HepG2 (cell line): ENCODE data around the gene ABTB2. TPM values are rescaled to one million over a fixed set of nuclear protein-coding genes. Genes with fewer than 3 reads are reported as not detected.

ENCODE experiments used
- ATAC-seq: fragments of 200-7000 bp; cut with Tn5 transposase; 3 replicates; pipeline ENCODE4 v1.9.1; 2020; ENCODE audit warnings: mild to moderate bottlenecking, moderate library complexity
- BruUV-seq: library from RNA; stranded (reverse); fragments of 400-500 nt; replicated peaks from 2 replicates; lab custom pipeline; 2021; lab: Mats Ljungman, UMichigan
- CTCF ChIA-PET: fragments of 300-600 bp; formaldehyde crosslinking; extraction: SDS; loops from one replicate; lab custom pipeline; 2021; ENCODE audit warnings: low total read pairs, inconsistent platforms, low intra/inter-chr PET ratio; lab: Yijun Ruan, JAX
- POLR2A ChIA-PET: fragments of 350-600 bp; sonication (Branson Sonifier 250); formaldehyde crosslinking; loops from one replicate; lab custom pipeline; 2020; ENCODE audit warnings: antibody characterized with exemption, inconsistent platforms; lab: Yijun Ruan, JAX
- DNase-seq: peaks from one replicate; pipeline ENCODE4 v3.0.0-alpha.2; 2015; ENCODE audit warnings: low spot score
- FAIRE-seq: peaks from 3 replicates; lab custom pipeline; 2011; peaks lifted over from hg19 to GRCh38; lab: Jason Lieb, UNC
- H2AFZ ChIP-seq: one replicate; pipeline ENCODE4 v1.6.1; 2011; ENCODE audit warnings: low read length, inconsistent platforms
- H3K27ac ChIP-seq: fragments of 300-600 bp; 3 replicates; pipeline ENCODE4 v1.8.0; 2011; ENCODE audit warnings: mixed run types, mild to moderate bottlenecking, mixed read lengths, low read length, inconsistent platforms; ENCODE audit not compliant: insufficient read depth; ENCODE audit errors: extremely low read length
- H3K27me3 ChIP-seq, 2 experiments: fragments of 200-600 bp in 1 of 2; 2 replicates in 1 of 2; 3 replicates in 1 of 2; pipeline versions ENCODE4 v1.6.0 to v1.8.0; 2011; ENCODE audit warnings: low read length in 2 of 2, mild to moderate bottlenecking in 2 of 2, moderate library complexity in 2 of 2, inconsistent platforms in 1 of 2; ENCODE audit not compliant: insufficient read depth in 2 of 2, control insufficient read depth in 1 of 2
- H3K36me3 ChIP-seq, 2 experiments: fragments of 200-600 bp in 1 of 2; replicated peaks in 1 of 2; 2 replicates in 1 of 2; 3 replicates in 1 of 2; pipeline versions ENCODE4 v1.5.1 to v1.8.0; 2011; ENCODE audit warnings: low read length in 2 of 2, inconsistent platforms in 1 of 2; ENCODE audit not compliant: insufficient read depth in 2 of 2, control insufficient read depth in 1 of 2
- H3K4me1 ChIP-seq: 2 replicates; pipeline ENCODE4 v1.5.1; 2012; ENCODE audit warnings: low read length, inconsistent platforms; ENCODE audit not compliant: insufficient read depth
- H3K4me2 ChIP-seq: 2 replicates; pipeline ENCODE4 v1.6.0; 2011; ENCODE audit warnings: low read depth, low read length, inconsistent platforms
- H3K4me3 ChIP-seq, 3 experiments: fragments of 200-600 bp in 1 of 3; sonication (generic), shearing (Covaris generic) in 1 of 3; replicated peaks in 1 of 3; 2 replicates each; pipeline ENCODE4 v1.5.1; 2011 to 2016; ENCODE audit warnings: low read length in 3 of 3, inconsistent platforms in 2 of 3, low read depth in 2 of 3, mild to moderate bottlenecking in 2 of 3, control low read depth in 1 of 3, mixed read lengths in 1 of 3; ENCODE audit not compliant: insufficient read depth in 1 of 3
- H3K79me2 ChIP-seq: one replicate; pipeline ENCODE4 v1.6.1; 2011; ENCODE audit warnings: low read length, inconsistent platforms; ENCODE audit not compliant: insufficient read depth
- H3K9ac ChIP-seq: 2 replicates; pipeline ENCODE4 v1.6.0; 2011; ENCODE audit warnings: mild to moderate bottlenecking, low read depth, low read length, inconsistent platforms; ENCODE audit not compliant: insufficient read depth
- H3K9me3 ChIP-seq: 2 replicates; pipeline ENCODE4 v1.5.1; 2012; ENCODE audit warnings: mild to moderate bottlenecking, low read length
- H4K20me1 ChIP-seq: 2 replicates; pipeline ENCODE4 v1.6.0; 2011; ENCODE audit warnings: inconsistent platforms, mild to moderate bottlenecking, low read length, moderate library complexity; ENCODE audit not compliant: insufficient read depth
- ARHGAP35 ChIP-seq: sonication (generic); formaldehyde crosslinking; IDR thresholded peaks from 2 replicates; pipeline ENCODE4 v1.9.0; 2022; ENCODE audit warnings: mild to moderate bottlenecking, inconsistent platforms, moderate library complexity, missing genetic modification reagents, borderline replicate concordance
- GATAD2A ChIP-seq: IDR thresholded peaks from 2 replicates; pipeline ENCODE4 v1.6.1; 2016
- HNF4A ChIP-seq: sonication (generic); formaldehyde crosslinking; IDR thresholded peaks from 2 replicates; pipeline ENCODE4 v1.4.0; 2020; ENCODE audit warnings: missing genetic modification reagents
- HNRNPH1 ChIP-seq: fragments of 200-400 bp; formaldehyde crosslinking; optimal IDR thresholded peaks from 2 replicates; pipeline ENCODE3; 2017; ENCODE audit warnings: mild to moderate bottlenecking, low read depth, low read length
- JUNB ChIP-seq: sonication (generic); formaldehyde crosslinking; IDR thresholded peaks from 2 replicates; pipeline ENCODE4 v1.8.0; 2022; ENCODE audit warnings: missing genetic modification reagents, mild to moderate bottlenecking, borderline replicate concordance
- MAFG ChIP-seq: sonication (generic); formaldehyde crosslinking; IDR thresholded peaks from 2 replicates; pipeline ENCODE4 v1.5.1; 2020; ENCODE audit warnings: mild to moderate bottlenecking, missing genetic modification reagents
- MATR3 ChIP-seq: sonication (generic); formaldehyde crosslinking; IDR thresholded peaks from 2 replicates; pipeline ENCODE4 v1.4.0; 2020; ENCODE audit warnings: missing genetic modification reagents
- POLR2G ChIP-seq: fragments of 200-400 bp; formaldehyde crosslinking; IDR thresholded peaks from 2 replicates; pipeline ENCODE4 v1.6.1; 2018; ENCODE audit warnings: mild to moderate bottlenecking, low read depth, low read length, moderate library complexity
- RFX5 ChIP-seq: IDR thresholded peaks from 2 replicates; pipeline ENCODE4 v1.6.1; 2011; ENCODE audit warnings: low read depth, low read length, improper control_type of control experiment
- RXRA ChIP-seq: sonication (generic); formaldehyde crosslinking; IDR thresholded peaks from 2 replicates; pipeline ENCODE4 v1.5.1; 2020; ENCODE audit warnings: missing genetic modification reagents
- TRIM24 ChIP-seq: sonication (generic); formaldehyde crosslinking; IDR thresholded peaks from 2 replicates; pipeline ENCODE4 v1.8.0; 2022; ENCODE audit warnings: mild to moderate bottlenecking, missing genetic modification reagents
- ZMAT3 ChIP-seq: sonication (generic); formaldehyde crosslinking; conservative IDR thresholded peaks from 2 replicates; pipeline ENCODE4 v1.7.0; 2021; ENCODE audit warnings: missing genetic modification reagents
- WGBS: methylation state at CpG from one replicate; pipeline ENCODE4 v1.1.6; 2017; ENCODE audit warnings: low lambda C conversion rate; 5-methylcytosine and 5-hydroxymethylcytosine counted together
- in situ Hi-C: cut with HindIII; loops from 2 replicates; pipeline ENCODE4 v1.10.0; 2017; ENCODE audit warnings: low pct_unique_long_range_greater_than_20kb; ENCODE audit not compliant: extremely low pct_ligation_motif_present
- intact Hi-C: fragments of 100-400 bp; cut with micrococcal nuclease; formaldehyde crosslinking; loops from one replicate; pipeline ENCODE4 v1.10.0; 2022; ENCODE audit not compliant: unreplicated experiment
- polyA plus RNA-seq, 8 experiments: library from polyadenylated mRNA; depleted of rRNA in 3 of 8; stranded (reverse) in 7 of 8; unstranded in 1 of 8; fragments of >200 nt; fragmentation: Illumina TruSeq in 4 of 8; extraction: Trizol in 4 of 8; gene quantifications; 2 replicates each; pipeline versions ENCODE4 v1.2.1 to v1.2.3, GENCODE V29; 2011 to 2016; ENCODE audit warnings: low read depth in 4 of 8, missing spikeins in 1 of 8, mixed read lengths in 1 of 8; ENCODE audit not compliant: insufficient read depth in 1 of 8
- total RNA-seq, 5 experiments: library from RNA; depleted of rRNA; stranded (reverse); fragments of >200 nt; fragmentation: Illumina TruSeq; extraction: Trizol; gene quantifications; 2 replicates each; pipeline ENCODE4 v1.2.3, GENCODE V29; 2016; ENCODE audit warnings: low read depth in 1 of 5
- TF ChIP-seq, protein P1 (sequence below): IDR thresholded peaks from 2 replicates; pipeline ENCODE4 v1.6.1; 2016; ENCODE audit warnings: mild to moderate bottlenecking

ABTB2 gene
- total and polyA plus RNA-seq, 2 of the 13 experiments (the other 11 are each of a cell fraction or from before 2014, with no cell fraction given) = 5.1 to 15.4 TPM

DNA sequence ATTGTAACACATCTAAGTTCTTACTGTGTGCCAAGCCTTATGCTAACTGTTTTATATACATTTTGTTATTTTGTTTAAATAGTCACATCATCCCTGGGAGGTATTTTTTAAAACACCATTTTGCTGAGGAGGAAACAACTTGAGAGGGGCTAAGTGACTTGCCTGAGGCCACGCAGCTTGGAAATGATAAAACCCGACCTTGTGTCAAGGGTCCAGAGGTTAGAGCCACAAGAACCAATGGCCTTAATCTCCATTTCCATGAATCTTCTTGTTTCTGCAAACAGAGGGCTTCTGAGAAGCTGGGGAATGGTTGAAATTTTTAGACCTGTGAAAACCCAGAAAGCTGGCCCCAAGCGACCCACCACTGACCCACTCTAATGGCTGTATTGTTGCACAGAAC lies 16.7 kb downstream of the ABTB2 start:
- TF ChIP-seq MATR3 = no peak
- TF ChIP-seq POLR2G = no peak
- TF ChIP-seq GATAD2A (CRISPR knock-in tag) = 0 out of 2 replicates have a peak, but pooled peaks have one; percentile 9
- TF ChIP-seq HNF4A = peak; percentile 37
- peaks cover 90% of the 10 kb centered on the region for H3K79me2 ChIP-seq
- no peaks in the 10 kb centered on the region for H3K27me3 ChIP-seq
- in situ Hi-C loops (no loop called here), intact Hi-C loops (no loop called here)
- H3K36me3 ChIP-seq = no peaks in the 10 kb centered on the region
- no peak for FAIRE-seq
- no TSS peak for BruUV-seq
- ATAC-seq = no peak
- H3K9me3 ChIP-seq = no peaks in the 10 kb centered on the region
- CTCF ChIA-PET = no interaction called here
- H2AFZ ChIP-seq = no peak overlapping the region
- no peaks in the 10 kb centered on the region for H4K20me1 ChIP-seq
- 59% methylated on average over 3 of the region's 3 CpGs for WGBS
- 0 out of 2 replicates have a peak overlapping the region, but pooled peaks have one; percentile 13 for H3K4me2 ChIP-seq
- H3K4me1 ChIP-seq = peaks cover 99% of the 10 kb centered on the region
- H3K4me3 ChIP-seq = no peak overlapping the region
- no peak overlapping the region for H3K9ac ChIP-seq
- POLR2A ChIA-PET = interaction anchor here (4.3 kb wide), 1 partner anchor 16 kb away, joined by 24 read pairs; the partner anchor contains the start of gene ABTB2
- H3K27ac ChIP-seq = no peak overlapping the region
- DNase-seq = no peak

DNA sequence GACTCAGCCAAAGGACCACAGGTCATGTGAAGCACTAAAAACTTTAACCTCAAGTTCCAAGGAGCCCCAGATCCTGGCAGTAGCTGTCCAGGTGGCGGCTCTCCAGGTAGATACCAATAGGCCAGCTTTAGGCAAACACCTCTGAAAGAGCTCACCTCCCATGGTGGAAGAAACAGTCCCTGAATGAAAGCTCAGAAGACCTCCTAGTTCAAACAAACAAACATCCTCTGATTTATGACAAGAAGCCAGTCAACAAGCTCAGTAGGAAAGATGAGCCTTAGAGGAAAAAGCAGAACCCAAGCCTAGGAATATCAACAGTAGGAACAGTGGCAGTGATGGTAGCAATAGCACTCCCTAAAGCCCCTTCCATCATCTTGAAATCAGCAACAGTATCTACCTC lies 17.2 kb downstream of the ABTB2 start:
- ChIA-PET CTCF (no interaction called here), POLR2A (interaction anchor here (4.3 kb wide), 1 partner anchor 17 kb away, joined by 24 read pairs; the partner anchor contains the start of gene ABTB2)
- Histone ChIP-seq H4K20me1 (no peaks in the 10 kb centered on the region), H3K27me3 (no peaks in the 10 kb centered on the region), H3K36me3 (no peaks in the 10 kb centered on the region), H3K27ac (peak overlapping the region; percentile 3), H3K9me3 (no peaks in the 10 kb centered on the region), H2AFZ (no peak overlapping the region), H3K4me2 (0 out of 2 replicates have a peak overlapping the region, but pooled peaks have one; percentile 8), H3K79me2 (peaks cover 90% of the 10 kb centered on the region), H3K4me1 (peaks cover 99% of the 10 kb centered on the region), H3K9ac (no peak overlapping the region), H3K4me3 (no peak overlapping the region)
- FAIRE-seq (no peak), ATAC-seq (no peak), DNase-seq (no peak)
- in situ Hi-C loops (no loop called here), intact Hi-C loops (no loop called here)
- no CpG with 5 or more reads among the region's 1 CpG for WGBS
- BruUV-seq = no TSS peak
- TF ChIP-seq, protein P1, sequence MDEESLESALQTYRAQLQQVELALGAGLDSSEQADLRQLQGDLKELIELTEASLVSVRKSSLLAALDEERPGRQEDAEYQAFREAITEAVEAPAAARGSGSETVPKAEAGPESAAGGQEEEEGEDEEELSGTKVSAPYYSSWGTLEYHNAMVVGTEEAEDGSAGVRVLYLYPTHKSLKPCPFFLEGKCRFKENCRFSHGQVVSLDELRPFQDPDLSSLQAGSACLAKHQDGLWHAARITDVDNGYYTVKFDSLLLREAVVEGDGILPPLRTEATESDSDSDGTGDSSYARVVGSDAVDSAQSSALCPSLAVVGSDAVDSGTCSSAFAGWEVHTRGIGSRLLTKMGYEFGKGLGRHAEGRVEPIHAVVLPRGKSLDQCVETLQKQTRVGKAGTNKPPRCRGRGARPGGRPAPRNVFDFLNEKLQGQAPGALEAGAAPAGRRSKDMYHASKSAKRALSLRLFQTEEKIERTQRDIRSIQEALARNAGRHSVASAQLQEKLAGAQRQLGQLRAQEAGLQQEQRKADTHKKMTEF (CRISPR knock-in tag) = no peak
- TF ChIP-seq ZMAT3 (CRISPR knock-in tag) (no peak), JUNB (CRISPR knock-in tag) (no peak), MAFG (CRISPR knock-in tag) (no peak), HNRNPH1 (no peak), RFX5 (no peak), TRIM24 (CRISPR knock-in tag) (no peak), ARHGAP35 (CRISPR knock-in tag) (no peak), RXRA (no peak)
